ENCODE results near the gene TOMM70. TPM values are rescaled to one million over a fixed set of nuclear protein-coding genes. Genes with fewer than 3 reads are reported as not detected.
A peak's percentile ranks its signal among the peaks of the same experiment; 100 is the strongest.

The TOMM70 gene
- total RNA-seq, 4 donors from 2014 or later, result 55.3 to 61.5 (median 59.9) TPM

DNA sequence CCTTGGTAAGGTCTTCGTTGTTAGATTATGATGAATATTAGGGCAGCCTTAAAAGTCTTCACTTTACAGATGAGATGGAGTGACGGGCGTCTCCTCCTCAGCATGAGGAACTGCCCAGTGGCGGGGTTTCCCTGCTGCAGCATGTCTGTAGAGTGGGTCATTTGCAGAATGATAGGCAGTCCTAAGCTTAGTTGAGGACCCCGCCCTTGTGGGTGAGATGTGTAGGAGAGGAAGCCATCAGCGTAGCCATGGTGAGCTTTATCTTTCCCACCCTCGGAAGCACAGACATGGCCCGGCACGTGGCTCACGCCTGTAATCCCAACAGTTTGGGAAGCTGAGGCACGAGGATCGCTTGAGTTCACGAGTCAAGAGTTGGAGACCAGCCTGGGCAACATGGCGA is 65.5 kb downstream of the TOMM70 start:
- ATAC-seq, result no peak
- Histone ChIP-seq H3K36me3 (peaks cover 0 to 23% of the 10 kb centered on the region in 2 donors), H3K4me1 (peaks cover 0 to 21% (median 2%) of the 10 kb centered on the region in 3 donors), H3K9me3 (no peaks in the 10 kb centered on the region), H3K27ac (peak overlapping the region in 3 of 4 donors; percentile 82 to 92 (median 91)), H3K4me3 (peak overlapping the region; percentile 74 to 81), H3K27me3 (no peaks in the 10 kb centered on the region)
- WGBS, 2 donors (ENCODE audit: low coverage in 1 of 2), result 83% methylated on average over 9 of the region's 14 CpGs; no CpG with 5 or more reads in 1 of the 2 donors
- TF ChIP-seq EP300 (IDR thresholded peaks at IDR 0.05) (no peak), POLR2AphosphoS5 (IDR thresholded peaks at IDR 0.05) (no peak), POLR2A (IDR thresholded peaks at IDR 0.05) (no peak)
- TF ChIP-seq, protein P1, sequence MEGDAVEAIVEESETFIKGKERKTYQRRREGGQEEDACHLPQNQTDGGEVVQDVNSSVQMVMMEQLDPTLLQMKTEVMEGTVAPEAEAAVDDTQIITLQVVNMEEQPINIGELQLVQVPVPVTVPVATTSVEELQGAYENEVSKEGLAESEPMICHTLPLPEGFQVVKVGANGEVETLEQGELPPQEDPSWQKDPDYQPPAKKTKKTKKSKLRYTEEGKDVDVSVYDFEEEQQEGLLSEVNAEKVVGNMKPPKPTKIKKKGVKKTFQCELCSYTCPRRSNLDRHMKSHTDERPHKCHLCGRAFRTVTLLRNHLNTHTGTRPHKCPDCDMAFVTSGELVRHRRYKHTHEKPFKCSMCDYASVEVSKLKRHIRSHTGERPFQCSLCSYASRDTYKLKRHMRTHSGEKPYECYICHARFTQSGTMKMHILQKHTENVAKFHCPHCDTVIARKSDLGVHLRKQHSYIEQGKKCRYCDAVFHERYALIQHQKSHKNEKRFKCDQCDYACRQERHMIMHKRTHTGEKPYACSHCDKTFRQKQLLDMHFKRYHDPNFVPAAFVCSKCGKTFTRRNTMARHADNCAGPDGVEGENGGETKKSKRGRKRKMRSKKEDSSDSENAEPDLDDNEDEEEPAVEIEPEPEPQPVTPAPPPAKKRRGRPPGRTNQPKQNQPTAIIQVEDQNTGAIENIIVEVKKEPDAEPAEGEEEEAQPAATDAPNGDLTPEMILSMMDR (IDR thresholded peaks at IDR 0.05), result no peak

DNA sequence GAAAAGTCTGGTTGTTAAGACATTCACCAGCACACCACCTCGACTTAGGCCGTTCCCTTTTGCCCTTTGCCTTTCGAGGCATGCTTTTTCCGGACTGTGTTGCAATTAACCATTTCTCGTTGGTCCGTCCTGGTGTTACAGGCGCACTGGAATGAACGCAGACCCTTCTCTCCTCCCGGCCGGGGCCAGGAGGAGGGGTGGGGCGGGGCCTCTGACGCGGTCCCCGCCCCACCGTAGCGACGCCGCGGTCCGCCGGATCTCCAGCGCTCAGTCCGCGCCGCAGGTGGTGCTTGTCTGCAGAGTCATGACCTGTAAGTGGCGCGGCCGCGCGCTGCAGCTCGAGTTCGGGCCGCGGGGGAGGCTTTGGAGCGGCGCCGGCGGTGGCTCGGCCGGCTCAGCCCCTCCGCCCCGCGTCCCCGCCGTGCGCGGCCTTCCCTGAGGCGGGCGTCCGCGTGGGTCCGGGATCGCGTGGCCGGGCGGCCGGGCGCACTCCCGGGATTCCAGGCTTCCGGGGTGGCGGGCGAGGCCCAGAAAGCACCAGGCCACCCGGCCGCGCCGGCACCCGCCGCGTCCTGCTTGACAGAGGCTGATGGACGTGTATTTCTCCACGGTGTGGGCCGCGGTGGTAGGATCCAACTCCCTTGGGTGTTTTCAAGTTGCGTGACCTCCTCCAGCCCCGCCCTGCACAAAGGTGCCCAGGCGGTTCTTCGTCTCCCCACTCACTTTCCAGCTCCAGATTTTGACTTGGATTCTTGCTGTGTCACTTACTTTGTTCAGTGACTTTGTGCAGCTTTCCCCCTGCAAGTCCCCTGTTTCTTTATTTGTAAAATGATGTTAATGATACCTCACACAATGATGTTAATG is 66.2 kb downstream of the TOMM70 start, which contains the start of gene NIT2:
Gene NIT2, plus strand, starts transcription at position 270 of the 864 bp plus-strand sequence. Its CDS starts 35 bp downstream, at position 305.
- peak within 1 kb of the TSS; percentile 74 to 81 for H3K4me3 ChIP-seq
- WGBS, 2 donors (ENCODE audit: low coverage in 1 of 2), result 0 to 5% methylated on average over 6 to 8 of the region's 77 CpGs
- peak; percentile 95 for ATAC-seq
- H3K27me3 ChIP-seq, result no peaks in the 10 kb centered on the region
- peaks cover 0 to 21% (median 2%) of the 10 kb centered on the region in 3 donors for H3K4me1 ChIP-seq
- peaks cover 0 to 16% of the 10 kb centered on the region in 2 donors for H3K36me3 ChIP-seq
- H3K27ac ChIP-seq, result peak within 1 kb of the TSS; percentile 60 to 92 (median 86)
- no peaks in the 10 kb centered on the region for H3K9me3 ChIP-seq
- peak; percentile 39 for TF ChIP-seq POLR2AphosphoS5 (IDR thresholded peaks at IDR 0.05)
- no peak for TF ChIP-seq EP300 (IDR thresholded peaks at IDR 0.05)
- TF ChIP-seq POLR2A (IDR thresholded peaks at IDR 0.05), result peak; percentile 54 to 61
- TF ChIP-seq, protein P1 (IDR thresholded peaks at IDR 0.05), result peak in 3 of 4 experiments; percentile 19 to 28 (median 20)

DNA sequence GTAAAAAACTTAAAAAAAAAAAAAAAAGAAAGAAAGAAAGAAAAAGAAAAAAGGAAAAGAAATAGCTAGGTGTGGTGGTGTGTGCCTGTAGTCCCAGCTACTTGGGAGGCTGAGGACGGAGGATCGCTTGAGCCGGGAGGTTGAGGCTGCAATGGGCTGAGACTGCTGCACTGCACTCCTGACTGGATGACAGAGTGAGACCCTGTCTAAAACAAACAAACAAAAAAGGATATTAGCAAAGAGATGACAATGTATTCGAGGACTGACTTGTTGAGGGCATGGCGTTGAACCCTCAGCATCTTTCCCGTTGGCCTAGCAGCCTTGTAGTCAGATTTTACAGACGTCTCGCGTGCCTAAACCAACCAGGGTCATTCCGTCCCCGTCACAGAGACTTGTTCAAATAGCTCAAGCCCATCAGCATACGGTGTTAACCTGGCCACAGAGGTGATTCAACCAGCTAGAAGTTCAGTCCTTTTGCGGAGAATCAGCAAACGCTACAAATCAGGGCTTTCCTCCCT is 66.9 kb downstream of the TOMM70 start:
- H3K36me3 ChIP-seq, result peaks cover 0 to 9% of the 10 kb centered on the region in 2 donors
- ATAC-seq, result no peak
- H3K27ac ChIP-seq, result peak overlapping the region; percentile 60 to 92 (median 86)
- WGBS, 2 donors (ENCODE audit: low coverage in 1 of 2), result 23 to 44% methylated on average over 6 to 14 of the region's 14 CpGs
- H3K4me3 ChIP-seq, result peak overlapping the region; percentile 74 to 81
- no peaks in the 10 kb centered on the region for H3K27me3 ChIP-seq
- TF ChIP-seq, protein P1 (IDR thresholded peaks at IDR 0.05), result no peak
- no peak for TF ChIP-seq POLR2A (IDR thresholded peaks at IDR 0.05)
- no peak for TF ChIP-seq POLR2AphosphoS5 (IDR thresholded peaks at IDR 0.05)
- no peak for TF ChIP-seq EP300 (IDR thresholded peaks at IDR 0.05)
- peaks cover 0 to 21% (median 2%) of the 10 kb centered on the region in 3 donors for H3K4me1 ChIP-seq
- H3K9me3 ChIP-seq, result no peaks in the 10 kb centered on the region

DNA sequence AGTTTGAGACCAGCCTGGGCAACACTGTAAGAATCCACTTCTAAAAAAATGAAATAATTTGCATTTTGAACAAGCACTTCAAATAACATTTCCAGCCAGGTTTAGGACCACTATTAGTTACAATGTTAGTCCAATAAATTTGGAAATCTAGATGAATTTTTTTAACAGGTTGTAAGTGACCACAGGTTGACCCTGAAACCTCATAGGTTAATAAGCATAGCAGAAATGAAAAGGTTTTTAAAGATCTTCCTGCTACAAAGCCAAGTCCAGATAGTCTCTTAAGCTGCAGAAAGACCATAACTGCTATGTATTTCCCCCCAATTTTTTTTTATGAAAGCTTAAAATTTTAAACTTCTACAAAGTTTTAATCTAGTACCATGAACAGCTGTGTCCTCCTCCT is 67.8 kb downstream of the TOMM70 start:
- Histone ChIP-seq H3K4me1 (peaks cover 0 to 21% (median 2%) of the 10 kb centered on the region in 3 donors), H3K36me3 (no peaks in the 10 kb centered on the region), H3K27ac (no peak overlapping the region), H3K27me3 (no peaks in the 10 kb centered on the region), H3K4me3 (no peak overlapping the region), H3K9me3 (no peaks in the 10 kb centered on the region)
- no peak for TF ChIP-seq POLR2AphosphoS5 (IDR thresholded peaks at IDR 0.05)
- no peak for TF ChIP-seq EP300 (IDR thresholded peaks at IDR 0.05)
- no peak for ATAC-seq

DNA sequence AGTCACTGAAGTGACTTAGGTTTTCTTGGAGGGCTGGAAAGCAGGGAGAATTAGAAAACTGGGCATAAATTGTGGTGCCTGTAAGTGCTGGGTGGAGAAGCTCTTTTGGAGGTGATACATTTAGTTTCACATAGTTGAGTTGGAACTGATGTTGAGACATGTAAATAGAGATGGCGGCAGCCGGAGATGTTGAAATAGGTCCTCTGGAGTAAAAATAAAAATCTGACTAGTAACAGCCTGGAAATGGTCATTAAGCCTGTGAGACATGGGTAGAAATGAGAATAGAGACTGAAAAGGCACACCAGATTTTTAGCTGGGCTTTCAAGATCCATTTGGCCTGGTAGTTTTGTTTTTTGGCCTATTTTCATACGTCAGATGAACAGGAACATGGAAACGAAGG is 69.2 kb downstream of the TOMM70 start:
- Histone ChIP-seq H3K4me3 (no peak overlapping the region), H3K36me3 (peaks cover 0 to 1% of the 10 kb centered on the region in 2 donors), H3K9me3 (no peaks in the 10 kb centered on the region), H3K27ac (no peak overlapping the region), H3K4me1 (peaks cover 0 to 21% (median 2%) of the 10 kb centered on the region in 3 donors), H3K27me3 (no peaks in the 10 kb centered on the region)
- no peak for TF ChIP-seq EP300 (IDR thresholded peaks at IDR 0.05)
- TF ChIP-seq POLR2AphosphoS5 (IDR thresholded peaks at IDR 0.05), result no peak
- TF ChIP-seq POLR2A (IDR thresholded peaks at IDR 0.05), result no peak
- TF ChIP-seq, protein P1 (IDR thresholded peaks at IDR 0.05), result no peak
- WGBS, 2 donors (ENCODE audit: low coverage in 1 of 2), result 81 to 90% methylated on average over 2 to 4 of the region's 4 CpGs
- no peak for ATAC-seq
